Stomach (tissue), 4 donors: ENCODE measurements around the gene DAB1.

Source experiments
- CTCF ChIP-seq, 7 experiments: fragments of 450-650 bp in 4 of 7; fragments of 200-600 bp in 3 of 7; sonication (generic) in 3 of 7; IDR thresholded peaks; one replicate each; pipeline ENCODE4 v1.5.1; 2016 to 2019; ENCODE audit warnings: antibody characterized with exemption in 7 of 7, control low read depth in 2 of 7, mild to moderate bottlenecking in 1 of 7
- EP300 ChIP-seq: sonication (generic); formaldehyde crosslinking; IDR thresholded peaks from one replicate; pipeline ENCODE4 v1.6.1; 2017; ENCODE audit warnings: antibody characterized with exemption
- POLR2A ChIP-seq, 4 donors: fragments of 450-650 bp; IDR thresholded peaks; one replicate each; pipeline ENCODE4 v1.6.1; 2016; ENCODE audit warnings: antibody characterized with exemption in 4 of 4, control low read depth in 2 of 4, mild to moderate bottlenecking in 1 of 4, moderate library complexity in 1 of 4

GRCh38 chr1:57424231-57425027 lies 569 bp upstream of the DAB1 start:
- TF ChIP-seq CTCF (IDR thresholded peaks at IDR 0.05) = peak in 4 of 7 experiments; percentile 31 to 44 (median 39)
- no peak for TF ChIP-seq POLR2A (IDR thresholded peaks at IDR 0.05)
- TF ChIP-seq EP300 = no peak
